H1 (cell line): ENCODE data around the gene SLC2A11. TPM values are rescaled to one million over a fixed set of nuclear protein-coding genes. Genes with fewer than 3 reads are reported as not detected.

ENCODE experiments used
- CTCF ChIA-PET: fragments of 300-600 bp; sonication (Branson Sonifier 250); formaldehyde crosslinking; loops from one replicate; lab custom pipeline; 2021; ENCODE audit not compliant: partially characterized antibody; lab: Charles Lee
- POLR2A ChIA-PET: fragments of 300-600 bp; sonication (Branson Sonifier 250); formaldehyde crosslinking; loops from one replicate; lab custom pipeline; 2021; ENCODE audit warnings: inconsistent platforms; ENCODE audit not compliant: partially characterized antibody; lab: Charles Lee
- DNase-seq, 2 experiments: peaks; one replicate each; pipeline versions ENCODE4 v3.0.0 to v3.0.0-alpha.2; 2010 to 2022; ENCODE audit warnings: low spot score in 2 of 2, low read depth in 1 of 2, mixed read lengths in 1 of 2
- FAIRE-seq: peaks from 2 replicates; lab custom pipeline; 2011; peaks lifted over from hg19 to GRCh38; lab: Jason Lieb, UNC
- H2AFZ ChIP-seq: 2 replicates; pipeline ENCODE4 v1.8.1; 2012; ENCODE audit warnings: low read length, inconsistent platforms
- H2AK5ac ChIP-seq: 2 replicates; pipeline ENCODE4 v1.6.1; 2013; ENCODE audit warnings: low read depth, low read length
- H2BK120ac ChIP-seq: replicated peaks from 2 replicates; pipeline ENCODE3; 2013; ENCODE audit warnings: low read depth, low read length, inconsistent platforms
- H2BK12ac ChIP-seq: 2 replicates; pipeline ENCODE4 v1.6.1; 2013; ENCODE audit warnings: low read depth, low read length
- H2BK15ac ChIP-seq: 2 replicates; pipeline ENCODE4 v1.6.1; 2013; ENCODE audit warnings: low read length
- H2BK20ac ChIP-seq: 2 replicates; pipeline ENCODE4 v1.6.1; 2013; ENCODE audit warnings: low read length
- H2BK5ac ChIP-seq: 2 replicates; pipeline ENCODE4 v1.6.1; 2013; ENCODE audit warnings: low read depth, low read length
- H3K14ac ChIP-seq: 2 replicates; pipeline ENCODE4 v1.6.1; 2013; ENCODE audit warnings: inconsistent platforms; ENCODE audit not compliant: insufficient read length
- H3K18ac ChIP-seq: 2 replicates; pipeline ENCODE4 v1.6.1; 2013; ENCODE audit warnings: low read length; ENCODE audit errors: extremely low read depth
- H3K23ac ChIP-seq: 2 replicates; pipeline ENCODE4 v1.6.1; 2013; ENCODE audit warnings: inconsistent platforms; ENCODE audit not compliant: insufficient read length
- H3K23me2 ChIP-seq: 2 replicates; pipeline ENCODE4 v1.6.1; 2013; ENCODE audit warnings: low read depth, low read length
- H3K27ac ChIP-seq: 2 replicates; pipeline ENCODE4 v1.6.1; 2011; ENCODE audit warnings: low read depth, low read length, inconsistent platforms
- H3K27me3 ChIP-seq, 4 experiments: replicated peaks in 1 of 4; 1 replicate in 1 of 4; 2 replicates in 3 of 4; pipeline versions ENCODE4 v1.6.1 to v1.8.1; 2011 to 2013; ENCODE audit warnings: low read length in 3 of 4, mild to moderate bottlenecking in 3 of 4, inconsistent platforms in 2 of 4, mixed read lengths in 2 of 4, moderate library complexity in 1 of 4; ENCODE audit not compliant: control insufficient read depth in 3 of 4, insufficient read depth in 3 of 4; ENCODE audit errors: extremely low read depth in 1 of 4
- H3K36me3 ChIP-seq, 4 experiments: 2 replicates each; pipeline versions ENCODE4 v1.6.1 to v1.8.1; 2011 to 2013; ENCODE audit warnings: mild to moderate bottlenecking in 4 of 4, low read length in 3 of 4, moderate library complexity in 2 of 4, control low read depth in 1 of 4, inconsistent platforms in 1 of 4; ENCODE audit not compliant: insufficient read depth in 4 of 4, control insufficient read depth in 2 of 4
- H3K4ac ChIP-seq: replicated peaks from 2 replicates; pipeline ENCODE3; 2013; ENCODE audit warnings: low read length, low read depth, mixed read lengths, inconsistent platforms; ENCODE audit not compliant: insufficient read length
- H3K4me1 ChIP-seq, 4 experiments: replicated peaks in 1 of 4; 1 replicate in 1 of 4; 2 replicates in 3 of 4; pipeline versions ENCODE4 v1.6.1 to v1.8.1; 2011 to 2013; ENCODE audit warnings: low read length in 3 of 4, inconsistent platforms in 2 of 4, mixed read lengths in 1 of 4; ENCODE audit not compliant: insufficient read depth in 4 of 4, control insufficient read depth in 3 of 4
- H3K4me2 ChIP-seq, 2 experiments: 2 replicates each; pipeline versions ENCODE4 v1.6.1 to v1.8.1; 2011 to 2013; ENCODE audit warnings: low read depth in 2 of 2, low read length in 2 of 2, control low read depth in 1 of 2, inconsistent platforms in 1 of 2, mild to moderate bottlenecking in 1 of 2; ENCODE audit not compliant: insufficient read depth in 1 of 2
- H3K4me3 ChIP-seq, 4 experiments: fragments of 200-600, 300-600 bp in 1 of 4; sonication (generic), shearing (Covaris generic), sonication (Bioruptor Twin) in 1 of 4; 2 replicates each; pipeline versions ENCODE4 v1.5.1 to v1.8.1; 2011 to 2016; ENCODE audit warnings: low read length in 4 of 4, low read depth in 3 of 4, control low read depth in 2 of 4, inconsistent platforms in 2 of 4, mild to moderate bottlenecking in 2 of 4, mixed read lengths in 1 of 4, moderate library complexity in 1 of 4; ENCODE audit not compliant: insufficient read depth in 2 of 4; ENCODE audit errors: extremely low read depth in 1 of 4
- H3K56ac ChIP-seq: replicated peaks from 2 replicates; pipeline ENCODE3; 2013; ENCODE audit warnings: low read depth, mild to moderate bottlenecking, mixed read lengths, low read length, inconsistent platforms; ENCODE audit not compliant: insufficient read length
- H3K79me1 ChIP-seq: 2 replicates; pipeline ENCODE4 v1.6.1; 2013; ENCODE audit warnings: low read depth, low read length, control low read depth
- H3K79me2 ChIP-seq, 2 experiments: 2 replicates each; pipeline versions ENCODE4 v1.6.1 to v1.8.1; 2012 to 2013; ENCODE audit warnings: low read length in 2 of 2, mild to moderate bottlenecking in 2 of 2, inconsistent platforms in 1 of 2; ENCODE audit not compliant: insufficient read depth in 2 of 2, control insufficient read depth in 1 of 2
- H3K9ac ChIP-seq, 4 experiments: replicated peaks in 1 of 4; 1 replicate in 1 of 4; 2 replicates in 3 of 4; pipeline versions ENCODE4 v1.6.1 to v1.8.1; 2011 to 2013; ENCODE audit warnings: low read depth in 3 of 4, low read length in 3 of 4, control low read depth in 2 of 4, mild to moderate bottlenecking in 2 of 4, moderate library complexity in 2 of 4, inconsistent platforms in 1 of 4; ENCODE audit errors: extremely low read depth in 1 of 4
- H3K9me3 ChIP-seq, 2 experiments: 2 replicates each; pipeline versions ENCODE4 v1.6.1 to v1.8.1; 2012 to 2013; ENCODE audit warnings: mild to moderate bottlenecking in 2 of 2, moderate library complexity in 2 of 2, control low read depth in 1 of 2, inconsistent platforms in 1 of 2, low read depth in 1 of 2, low read length in 1 of 2, mixed read lengths in 1 of 2; ENCODE audit not compliant: insufficient read depth in 2 of 2
- H4K20me1 ChIP-seq, 2 experiments: replicated peaks in 1 of 2; 2 replicates each; pipeline versions ENCODE3 to v1.8.1; 2011 to 2013; ENCODE audit warnings: inconsistent platforms in 2 of 2, low read length in 2 of 2, mild to moderate bottlenecking in 1 of 2; ENCODE audit not compliant: insufficient read depth in 2 of 2, control insufficient read depth in 1 of 2
- H4K5ac ChIP-seq: 2 replicates; pipeline ENCODE4 v1.6.1; 2013; ENCODE audit warnings: low read length, low read depth, mixed read lengths, inconsistent platforms; ENCODE audit not compliant: insufficient read length
- H4K8ac ChIP-seq: 2 replicates; pipeline ENCODE4 v1.8.0; 2013; ENCODE audit warnings: mild to moderate bottlenecking, moderate library complexity, low read length, inconsistent platforms; ENCODE audit not compliant: insufficient read depth; ENCODE audit errors: extremely low read depth
- H4K91ac ChIP-seq: replicated peaks from 2 replicates; pipeline ENCODE3; 2013; ENCODE audit warnings: low read length, mixed read lengths, inconsistent platforms; ENCODE audit not compliant: insufficient read length
- CTBP2 ChIP-seq: IDR thresholded peaks from 2 replicates; pipeline ENCODE4 v1.7.0; 2011; ENCODE audit warnings: borderline replicate concordance, mild to moderate bottlenecking, moderate library complexity, mixed read lengths, low read length; ENCODE audit not compliant: insufficient read depth, insufficient read length
- EZH2 ChIP-seq: fragments of 200-600 bp; sonication (generic); IDR thresholded peaks from 2 replicates; pipeline ENCODE4 v1.7.1; 2012; ENCODE audit warnings: low read depth, mild to moderate bottlenecking, moderate library complexity, low read length, inconsistent platforms; ENCODE audit not compliant: severe bottlenecking
- GABPA ChIP-seq: IDR thresholded peaks from 2 replicates; pipeline ENCODE4 v1.6.1; 2011; ENCODE audit warnings: mild to moderate bottlenecking, low read length, moderate library complexity, borderline replicate concordance; ENCODE audit not compliant: insufficient read depth
- GTF2F1 ChIP-seq: IDR thresholded peaks from 2 replicates; pipeline ENCODE4 v1.6.1; 2012; ENCODE audit warnings: low read depth, low read length, improper control_type of control experiment, borderline replicate concordance
- KDM4A ChIP-seq: IDR thresholded peaks from one replicate; pipeline ENCODE4 v1.7.1; 2012; ENCODE audit warnings: low read depth, mild to moderate bottlenecking, moderate library complexity, low read length, inconsistent platforms; ENCODE audit not compliant: severe bottlenecking
- POLR2A ChIP-seq, 2 experiments: IDR thresholded peaks; 1 replicate in 1 of 2; 2 replicates in 1 of 2; pipeline ENCODE4 v1.6.1; 2011; ENCODE audit warnings: low read depth in 2 of 2, low read length in 2 of 2, mild to moderate bottlenecking in 2 of 2; ENCODE audit errors: control extremely low read depth in 1 of 2
- WGBS, 2 experiments: shearing (Covaris generic) in 1 of 2; methylation state at CpG; one replicate each; pipeline versions ENCODE4 v1.1.6 to v1.1.7; 2013 to 2015; ENCODE audit warnings: low lambda C conversion rate in 2 of 2, mixed read lengths in 2 of 2, inconsistent platforms in 1 of 2, low coverage in 1 of 2, missing lambda C conversion rate in 1 of 2; ENCODE audit not compliant: insufficient replicate concordance in 2 of 2, insufficient coverage in 1 of 2, insufficient read length in 1 of 2; ENCODE audit errors: extremely low coverage in 1 of 2, missing lambda C conversion rate in 1 of 2; 5-methylcytosine and 5-hydroxymethylcytosine counted together
- polyA plus RNA-seq, 7 experiments: library from polyadenylated mRNA; depleted of rRNA in 3 of 7; stranded (reverse) in 5 of 7; unstranded in 2 of 7; fragments of >200 nt in 5 of 7; fragments of 200-250 nt in 2 of 7; gene quantifications; 1 replicate in 5 of 7; 2 replicates in 1 of 7; 4 replicates in 1 of 7; pipeline versions ENCODE4 v1.2.1 to v1.2.3, GENCODE V29; 2011 to 2013; ENCODE audit warnings: missing spikeins in 2 of 7, mixed read lengths in 2 of 7
- total RNA-seq: library from RNA; stranded (reverse); fragmentation: NEBNext Ultra II Directional; extraction: Animal tissue kit (Norgen Biotek cat#: 25700); gene quantifications from 2 replicates; pipeline ENCODE4 v1.2.1, GENCODE V29; 2021
- TF ChIP-seq, protein P1 (sequence below): IDR thresholded peaks from 2 replicates; pipeline ENCODE4 v1.6.1; 2012; ENCODE audit warnings: low read length, inconsistent platforms
- TF ChIP-seq, protein P2 (sequence below), 3 experiments: IDR thresholded peaks; 1 replicate in 2 of 3; 2 replicates in 1 of 3; pipeline versions ENCODE4 v1.5.1 to v1.6.1; 2011; ENCODE audit warnings: low read length in 3 of 3, mild to moderate bottlenecking in 3 of 3, inconsistent platforms in 2 of 3, low read depth in 1 of 3, moderate library complexity in 1 of 3; ENCODE audit not compliant: insufficient read depth in 1 of 3; ENCODE audit errors: control extremely low read depth in 1 of 3

SLC2A11 gene
- total and polyA plus RNA-seq, 2 of the 8 experiments (the other 6 are each of a cell fraction or from before 2014, with no cell fraction given), result 10.7 to 12.5 TPM

DNA sequence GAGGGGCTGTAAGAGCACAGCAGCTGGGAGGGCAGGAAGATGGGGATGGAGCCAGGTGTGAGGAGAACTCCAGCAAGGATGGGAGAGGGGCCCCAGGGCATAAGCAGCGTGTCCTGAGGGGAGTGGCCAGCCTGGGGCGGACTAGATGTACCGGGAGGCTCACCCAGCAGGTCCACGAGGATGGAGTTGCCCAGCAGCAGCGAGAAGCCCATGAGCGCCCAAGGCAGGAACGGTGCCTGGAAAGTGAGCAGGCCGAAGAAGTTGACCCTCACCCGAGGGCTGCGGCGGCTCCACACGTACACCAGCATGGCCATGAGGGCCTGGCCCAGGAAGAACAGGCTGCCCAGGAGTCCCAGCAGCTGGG is 20.2 kb upstream of the SLC2A11 start:
- no peaks in the 10 kb centered on the region for H3K79me2 ChIP-seq
- DNase-seq, result no peak
- ChIA-PET CTCF (interaction anchor here (0.5 to 3.2 kb wide), 3 partner anchors 8 to 29 kb away, joined by 3 to 12 read pairs (median 3); no protein-coding TSS in a partner anchor), POLR2A (interaction anchor here (1.3 to 2.0 kb wide), 4 partner anchors 9 to 48 kb away, joined by 3 to 7 read pairs (median 4); no protein-coding TSS in a partner anchor)
- H3K14ac ChIP-seq, result no peak overlapping the region
- H3K27ac ChIP-seq, result no peak overlapping the region
- peak overlapping the region in 3 of 4 experiments; percentile 54 to 76 (median 59); a peak in 3 of 8 replicates for H3K4me3 ChIP-seq
- H2BK120ac ChIP-seq, result no peak overlapping the region
- H3K23ac ChIP-seq, result no peak overlapping the region
- no peak overlapping the region for H3K18ac ChIP-seq
- H2AK5ac ChIP-seq, result no peak overlapping the region
- no peak overlapping the region for H3K4ac ChIP-seq
- H3K23me2 ChIP-seq, result peaks cover 12% of the 10 kb centered on the region; the same call in 1 of the 2 replicates
- no peak overlapping the region for H2BK20ac ChIP-seq
- H4K8ac ChIP-seq, result peak overlapping the region; percentile 82; the same call in 1 of the 2 replicates
- peaks cover 0 to 15% (median 9%) of the 10 kb centered on the region in 4 experiments; a peak in 4 of 8 replicates for H3K36me3 ChIP-seq
- H2BK5ac ChIP-seq, result no peak overlapping the region
- H3K4me1 ChIP-seq, result peaks cover 0 to 13% (median 10%) of the 10 kb centered on the region in 4 experiments; a peak in 5 of 7 replicates
- WGBS, 2 experiments, result 92% methylated on average over 10 of the region's 12 CpGs; no CpG with 5 or more reads in 1 of the 2 experiments
- no peak overlapping the region for H2AFZ ChIP-seq
- H3K56ac ChIP-seq, result no peak overlapping the region
- FAIRE-seq, result no peak
- no peak overlapping the region; a peak in 2 of 7 replicates for H3K9ac ChIP-seq
- H2BK15ac ChIP-seq, result no peak overlapping the region
- H4K91ac ChIP-seq, result no peak overlapping the region
- no peaks in the 10 kb centered on the region for H3K9me3 ChIP-seq
- peaks cover 0 to 2% (median under 1%) of the 10 kb centered on the region in 4 experiments; a peak in 2 of 7 replicates for H3K27me3 ChIP-seq
- H3K4me2 ChIP-seq, result peak overlapping the region; percentile 54 to 78; a peak in 3 of 4 replicates
- H3K79me1 ChIP-seq, result 0 out of 2 replicates have a peak, but pooled peaks cover 2% of the 10 kb centered on the region
- no peak overlapping the region for H4K5ac ChIP-seq
- H4K20me1 ChIP-seq, result peaks cover 4 to 19% of the 10 kb centered on the region in 2 experiments
- no peak overlapping the region for H2BK12ac ChIP-seq
- TF ChIP-seq GABPA, result no peak
- TF ChIP-seq, protein P1, sequence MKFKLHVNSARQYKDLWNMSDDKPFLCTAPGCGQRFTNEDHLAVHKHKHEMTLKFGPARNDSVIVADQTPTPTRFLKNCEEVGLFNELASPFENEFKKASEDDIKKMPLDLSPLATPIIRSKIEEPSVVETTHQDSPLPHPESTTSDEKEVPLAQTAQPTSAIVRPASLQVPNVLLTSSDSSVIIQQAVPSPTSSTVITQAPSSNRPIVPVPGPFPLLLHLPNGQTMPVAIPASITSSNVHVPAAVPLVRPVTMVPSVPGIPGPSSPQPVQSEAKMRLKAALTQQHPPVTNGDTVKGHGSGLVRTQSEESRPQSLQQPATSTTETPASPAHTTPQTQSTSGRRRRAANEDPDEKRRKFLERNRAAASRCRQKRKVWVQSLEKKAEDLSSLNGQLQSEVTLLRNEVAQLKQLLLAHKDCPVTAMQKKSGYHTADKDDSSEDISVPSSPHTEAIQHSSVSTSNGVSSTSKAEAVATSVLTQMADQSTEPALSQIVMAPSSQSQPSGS, result no peak
- TF ChIP-seq GTF2F1, result no peak
- TF ChIP-seq, protein P2, sequence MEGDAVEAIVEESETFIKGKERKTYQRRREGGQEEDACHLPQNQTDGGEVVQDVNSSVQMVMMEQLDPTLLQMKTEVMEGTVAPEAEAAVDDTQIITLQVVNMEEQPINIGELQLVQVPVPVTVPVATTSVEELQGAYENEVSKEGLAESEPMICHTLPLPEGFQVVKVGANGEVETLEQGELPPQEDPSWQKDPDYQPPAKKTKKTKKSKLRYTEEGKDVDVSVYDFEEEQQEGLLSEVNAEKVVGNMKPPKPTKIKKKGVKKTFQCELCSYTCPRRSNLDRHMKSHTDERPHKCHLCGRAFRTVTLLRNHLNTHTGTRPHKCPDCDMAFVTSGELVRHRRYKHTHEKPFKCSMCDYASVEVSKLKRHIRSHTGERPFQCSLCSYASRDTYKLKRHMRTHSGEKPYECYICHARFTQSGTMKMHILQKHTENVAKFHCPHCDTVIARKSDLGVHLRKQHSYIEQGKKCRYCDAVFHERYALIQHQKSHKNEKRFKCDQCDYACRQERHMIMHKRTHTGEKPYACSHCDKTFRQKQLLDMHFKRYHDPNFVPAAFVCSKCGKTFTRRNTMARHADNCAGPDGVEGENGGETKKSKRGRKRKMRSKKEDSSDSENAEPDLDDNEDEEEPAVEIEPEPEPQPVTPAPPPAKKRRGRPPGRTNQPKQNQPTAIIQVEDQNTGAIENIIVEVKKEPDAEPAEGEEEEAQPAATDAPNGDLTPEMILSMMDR (IDR thresholded peaks at IDR 0.05; ENCODE audit: control extremely low read depth in 1 of 3, insufficient read depth in 1 of 3, low read depth in 1 of 3, low read length in 3 of 3), result no peak
- TF ChIP-seq CTBP2, result no peak
- no peak for TF ChIP-seq KDM4A
- no peak for TF ChIP-seq EZH2
- TF ChIP-seq POLR2A (IDR thresholded peaks at IDR 0.05; ENCODE audit: control extremely low read depth in 1 of 2, low read depth in 2 of 2, low read length in 2 of 2), result no peak; a peak in 1 of 3 replicates
